ENCODE measurements around the gene MED25.

GRCh38 chr19:49792829-49793560 is 25.1 kb upstream of the MED25 start:
- TF ChIP-seq POLR2A (IDR thresholded peaks at IDR 0.05; ENCODE audit: low read depth, low read length) = no peak
- no peak for TF ChIP-seq POLR2AphosphoS5 (IDR thresholded peaks at IDR 0.05; ENCODE audit: low read depth, low read length)
